ENCODE measurements around the gene ADAT1.

- TF ChIP-seq POLR2A (IDR thresholded peaks at IDR 0.05) = no peak
- TF ChIP-seq, protein P1, sequence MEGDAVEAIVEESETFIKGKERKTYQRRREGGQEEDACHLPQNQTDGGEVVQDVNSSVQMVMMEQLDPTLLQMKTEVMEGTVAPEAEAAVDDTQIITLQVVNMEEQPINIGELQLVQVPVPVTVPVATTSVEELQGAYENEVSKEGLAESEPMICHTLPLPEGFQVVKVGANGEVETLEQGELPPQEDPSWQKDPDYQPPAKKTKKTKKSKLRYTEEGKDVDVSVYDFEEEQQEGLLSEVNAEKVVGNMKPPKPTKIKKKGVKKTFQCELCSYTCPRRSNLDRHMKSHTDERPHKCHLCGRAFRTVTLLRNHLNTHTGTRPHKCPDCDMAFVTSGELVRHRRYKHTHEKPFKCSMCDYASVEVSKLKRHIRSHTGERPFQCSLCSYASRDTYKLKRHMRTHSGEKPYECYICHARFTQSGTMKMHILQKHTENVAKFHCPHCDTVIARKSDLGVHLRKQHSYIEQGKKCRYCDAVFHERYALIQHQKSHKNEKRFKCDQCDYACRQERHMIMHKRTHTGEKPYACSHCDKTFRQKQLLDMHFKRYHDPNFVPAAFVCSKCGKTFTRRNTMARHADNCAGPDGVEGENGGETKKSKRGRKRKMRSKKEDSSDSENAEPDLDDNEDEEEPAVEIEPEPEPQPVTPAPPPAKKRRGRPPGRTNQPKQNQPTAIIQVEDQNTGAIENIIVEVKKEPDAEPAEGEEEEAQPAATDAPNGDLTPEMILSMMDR (IDR thresholded peaks at IDR 0.05) = no peak
These were observed 29.8 kb downstream of the ADAT1 start for GRCh38 chr16:75593308-75593707.

Data from breast epithelium (tissue), 3 donors.